HCT116 (cell line): ENCODE measurements around the gene MAGEF1.

Experiments used
- CTCF ChIP-seq, 3 experiments: fragments of 200-600 bp in 1 of 3; sonication (generic) in 1 of 3; IDR thresholded peaks in 2 of 3; conservative IDR thresholded peaks in 1 of 3; 2 replicates each; pipeline ENCODE4 v1.5.1; 2012 to 2017; ENCODE audit warnings: low read depth in 2 of 3, low read length in 2 of 3, antibody characterized with exemption in 1 of 3, borderline replicate concordance in 1 of 3, control low read depth in 1 of 3, mild to moderate bottlenecking in 1 of 3, mixed read lengths in 1 of 3, mixed run types in 1 of 3, moderate library complexity in 1 of 3; ENCODE audit not compliant: insufficient read depth in 1 of 3
- EZH2 ChIP-seq: fragments of 200-600 bp; sonication (generic); IDR thresholded peaks from 2 replicates; pipeline ENCODE4 v1.6.1; 2017; ENCODE audit warnings: antibody characterized with exemption, mixed run types
- POLR2A ChIP-seq: IDR thresholded peaks from 2 replicates; pipeline ENCODE4 v1.7.0; 2011; ENCODE audit warnings: borderline replicate concordance; ENCODE audit not compliant: insufficient read depth, insufficient read length; ENCODE audit errors: extremely low read depth
- POLR2AphosphoS5 ChIP-seq: IDR thresholded peaks from 2 replicates; pipeline ENCODE4 v1.6.1; 2011; ENCODE audit warnings: mild to moderate bottlenecking, low read depth, low read length, moderate library complexity
- ZBTB33 ChIP-seq: IDR thresholded peaks from 2 replicates; pipeline ENCODE4 v1.6.1; 2011; ENCODE audit warnings: mild to moderate bottlenecking, low read length, moderate library complexity; ENCODE audit not compliant: insufficient replicate concordance; ENCODE audit errors: extremely low read depth
- ZNF274 ChIP-seq: fragments of 200-500 bp; sonication (Bioruptor generic); IDR thresholded peaks from 2 replicates; pipeline ENCODE4 v1.6.1; 2014; ENCODE audit warnings: mild to moderate bottlenecking, low read depth, low read length, inconsistent platforms

- TF ChIP-seq POLR2AphosphoS5 (no peak), CTCF (IDR thresholded peaks at IDR 0.05 in 2 of 3, conservative IDR thresholded peaks at IDR 0.05 in 1 of 3; ENCODE audit: borderline replicate concordance in 1 of 3, insufficient read depth in 1 of 3, low read depth in 2 of 3, low read length in 2 of 3) (no peak), ZNF274 (no peak), POLR2A (no peak), ZBTB33 (no peak), EZH2 (no peak)
Measured at GRCh38 chr3:184685646-184686045, 26.2 kb downstream of the MAGEF1 start.
